Measurements from ENCODE around the gene DSCAML1.

The DSCAML1 gene

DNA sequence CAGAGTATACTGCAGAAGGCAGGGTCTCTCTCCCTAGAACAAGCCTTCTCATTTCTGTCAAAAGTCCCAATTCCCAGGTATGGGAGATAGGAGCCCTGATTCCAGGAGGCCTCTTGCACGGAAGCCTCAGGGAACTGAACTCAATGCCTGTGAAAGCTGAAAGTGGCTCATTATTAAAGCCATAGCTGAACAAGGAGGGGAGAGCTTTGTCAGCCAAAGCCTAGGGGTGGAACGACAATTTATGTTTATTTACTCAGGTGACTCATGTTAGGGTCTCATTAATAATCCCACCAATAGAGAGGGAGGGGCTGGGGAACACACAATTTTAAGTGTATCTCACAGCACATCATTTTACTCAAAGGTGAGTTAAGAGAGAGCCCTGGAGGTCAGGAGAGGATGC is 44.9 kb downstream of the DSCAML1 start:
- DNase-seq: no peak

GRCh38 chr11:117750916-117751662 is 45.9 kb downstream of the DSCAML1 start:
- no peak for DNase-seq

- DNase-seq: no peak
These were observed 46.7 kb downstream of the DSCAML1 start for GRCh38 chr11:117750357-117750756.

DNA sequence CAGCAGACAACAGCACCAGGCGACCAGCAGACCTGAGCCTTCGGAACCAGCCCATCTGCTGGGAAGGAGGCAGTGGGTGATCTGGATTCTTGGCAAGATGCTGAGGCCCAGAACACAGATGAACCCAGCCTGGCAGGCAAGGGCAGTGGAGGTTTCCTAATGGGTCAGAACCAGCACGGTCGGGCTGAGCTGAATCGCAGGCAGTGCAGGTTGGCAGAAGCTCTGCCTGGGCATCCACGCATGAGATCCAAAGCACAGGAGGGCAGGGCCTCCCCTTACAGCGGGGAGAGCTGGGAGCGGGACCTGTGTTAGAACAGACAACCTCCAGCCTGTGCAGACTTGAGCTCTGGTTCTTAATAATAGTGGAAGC is 47.5 kb downstream of the DSCAML1 start:
- no peak for DNase-seq

DNA sequence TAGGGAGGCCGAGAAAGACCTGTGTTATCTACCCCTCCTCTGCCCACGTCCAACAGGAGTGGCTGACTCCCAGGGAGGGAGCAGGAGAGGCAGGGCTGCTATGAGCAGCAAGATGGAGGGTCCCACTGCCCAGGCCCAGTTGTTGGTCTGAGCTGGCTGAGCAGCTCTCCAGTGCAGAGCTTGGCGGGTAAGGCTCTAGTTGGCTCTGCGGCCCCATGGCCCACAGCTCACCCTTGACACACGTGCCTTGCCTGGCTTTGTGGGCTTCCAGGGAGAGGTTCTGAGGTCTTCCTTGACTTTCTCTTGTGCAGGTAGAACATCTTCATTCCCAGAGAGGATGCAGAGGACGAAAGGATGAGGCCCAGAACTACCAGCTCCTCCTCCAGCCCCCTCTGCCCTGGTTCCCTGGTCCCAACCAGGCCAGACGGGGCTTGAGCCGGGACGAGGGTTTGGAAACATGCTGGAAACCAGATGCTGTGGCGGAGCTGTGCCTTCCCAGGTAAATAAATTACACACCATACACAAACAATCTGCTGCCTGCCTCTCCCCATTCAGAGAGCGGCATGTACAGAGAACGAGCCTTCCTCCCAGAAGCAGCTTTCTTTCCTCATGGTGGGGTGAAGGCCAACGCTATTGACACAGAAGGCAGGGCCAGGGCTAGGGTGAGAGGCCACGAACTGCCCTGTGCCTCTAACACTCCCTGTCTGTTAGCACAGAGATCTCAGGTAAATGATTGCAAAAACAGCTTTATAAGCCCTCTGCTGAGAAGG is 48.1 kb downstream of the DSCAML1 start:
- no peak for DNase-seq

DNA sequence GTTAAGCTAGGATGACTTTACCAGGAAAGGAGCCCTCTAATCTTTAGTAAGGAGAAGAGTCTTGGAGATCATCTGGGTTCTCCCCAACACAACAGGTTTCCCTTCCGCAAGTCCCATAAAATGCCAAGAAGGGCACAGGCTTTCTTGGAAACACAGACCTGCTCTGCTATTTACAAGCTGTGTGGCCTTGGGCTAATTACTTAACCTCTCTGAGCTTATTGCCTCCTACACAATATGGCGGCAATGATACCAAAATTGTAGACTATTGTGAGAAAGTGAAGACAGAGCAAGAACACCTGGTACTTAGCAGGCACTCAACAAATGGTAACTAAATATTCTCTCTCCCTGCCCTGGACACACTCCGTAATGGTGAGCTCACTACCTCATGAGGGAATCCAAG is 49.1 kb downstream of the DSCAML1 start:
- no peak for DNase-seq

GRCh38 chr11:117745346-117745745 is 51.7 kb downstream of the DSCAML1 start:
- DNase-seq: no peak

DNA sequence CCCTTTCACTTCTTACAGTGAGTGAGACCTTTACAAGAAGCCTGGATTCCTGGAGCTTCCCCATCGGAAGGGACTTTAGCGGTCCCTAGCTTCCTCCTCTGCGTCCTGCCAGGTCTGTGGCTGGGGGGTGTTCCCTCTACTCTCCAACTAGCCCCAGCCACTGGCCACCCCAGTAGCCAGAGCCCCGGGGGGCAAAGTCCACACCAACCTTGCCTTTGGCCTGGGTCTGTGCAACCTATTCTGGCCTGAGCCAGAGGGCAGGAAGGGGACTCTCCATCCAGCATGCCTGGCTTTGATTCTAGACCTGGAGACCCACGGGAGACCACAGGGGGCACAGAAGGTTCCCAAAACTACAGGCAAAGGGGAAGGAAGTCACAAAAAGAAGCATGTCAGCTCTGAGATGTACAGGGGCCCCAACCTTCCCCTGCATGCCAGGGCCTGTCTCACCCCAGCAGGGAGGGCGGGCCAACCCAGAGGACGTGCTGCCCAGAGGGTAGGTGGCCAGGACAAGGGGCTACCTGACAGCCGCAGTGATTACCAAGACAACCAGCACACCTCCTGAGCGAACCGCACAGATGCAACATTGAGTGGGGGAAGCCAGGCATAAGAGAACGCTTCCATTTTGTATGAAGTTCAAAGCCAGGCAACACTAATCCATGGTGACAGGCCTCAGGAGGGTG is 52.4 kb downstream of the DSCAML1 start:
- no peak for DNase-seq

- DNase-seq: no peak
These were observed 53.7 kb downstream of the DSCAML1 start for GRCh38 chr11:117743121-117743815.

DNA sequence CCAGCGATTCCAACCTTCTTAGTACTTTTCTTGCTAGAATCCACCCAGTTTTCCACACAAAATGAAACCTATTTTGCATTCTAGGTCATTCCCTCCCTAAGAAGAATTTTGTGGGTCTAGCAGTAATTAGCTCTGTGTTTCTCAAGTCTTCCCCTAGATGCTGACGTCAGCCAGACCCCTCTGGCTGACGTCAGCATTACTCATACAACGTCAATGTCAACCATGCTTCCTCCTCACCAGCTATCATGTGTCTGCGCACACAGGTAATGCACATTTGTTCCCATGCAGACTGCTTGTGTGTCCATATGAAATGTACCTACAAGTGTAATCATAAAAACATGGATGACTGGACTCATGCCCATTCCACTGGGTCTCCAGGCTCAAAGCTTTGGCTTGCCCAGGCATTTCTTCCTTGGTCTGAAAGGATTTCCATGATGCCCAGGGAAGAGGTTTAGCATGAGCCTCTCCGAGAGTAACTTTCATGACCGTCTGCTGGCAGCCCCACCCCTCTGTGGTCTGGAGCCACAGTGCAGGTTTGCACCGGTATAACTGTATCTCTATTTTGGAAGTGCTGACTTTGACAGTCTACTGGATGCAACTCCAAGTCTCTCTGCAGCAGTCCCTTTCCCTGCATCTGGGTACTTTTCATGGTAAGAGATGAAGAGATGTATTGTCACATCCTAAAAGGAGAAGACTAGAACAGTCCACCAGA is 58.6 kb downstream of the DSCAML1 start:
- DNase-seq: no peak

- no peak for DNase-seq
These were observed 61.6 kb downstream of the DSCAML1 start for GRCh38 chr11:117735350-117735977.

DNA sequence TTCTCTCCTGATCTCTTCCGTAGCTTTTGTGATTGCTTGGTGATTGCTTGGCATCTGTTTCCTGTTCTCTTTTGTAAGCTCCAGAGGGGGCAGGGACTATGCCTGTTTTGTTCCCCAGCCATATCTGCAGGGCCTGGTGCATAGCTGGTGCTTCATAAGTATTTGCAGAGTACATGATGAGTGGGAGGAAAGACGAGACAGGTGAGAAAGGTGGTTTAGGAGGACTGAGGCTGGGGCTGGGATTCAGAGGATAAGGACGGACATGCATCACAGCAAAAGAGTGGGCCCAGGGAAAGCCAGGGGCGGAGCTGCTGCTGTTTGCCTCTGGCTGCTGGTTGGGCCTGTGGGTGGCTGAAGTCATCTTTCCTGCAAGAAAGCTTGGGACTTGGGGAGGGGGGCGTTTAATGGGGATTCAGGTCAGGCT is 62.4 kb downstream of the DSCAML1 start:
- DNase-seq: no peak

GRCh38 chr11:117733316-117733715 is 63.7 kb downstream of the DSCAML1 start:
- DNase-seq: no peak

DNA sequence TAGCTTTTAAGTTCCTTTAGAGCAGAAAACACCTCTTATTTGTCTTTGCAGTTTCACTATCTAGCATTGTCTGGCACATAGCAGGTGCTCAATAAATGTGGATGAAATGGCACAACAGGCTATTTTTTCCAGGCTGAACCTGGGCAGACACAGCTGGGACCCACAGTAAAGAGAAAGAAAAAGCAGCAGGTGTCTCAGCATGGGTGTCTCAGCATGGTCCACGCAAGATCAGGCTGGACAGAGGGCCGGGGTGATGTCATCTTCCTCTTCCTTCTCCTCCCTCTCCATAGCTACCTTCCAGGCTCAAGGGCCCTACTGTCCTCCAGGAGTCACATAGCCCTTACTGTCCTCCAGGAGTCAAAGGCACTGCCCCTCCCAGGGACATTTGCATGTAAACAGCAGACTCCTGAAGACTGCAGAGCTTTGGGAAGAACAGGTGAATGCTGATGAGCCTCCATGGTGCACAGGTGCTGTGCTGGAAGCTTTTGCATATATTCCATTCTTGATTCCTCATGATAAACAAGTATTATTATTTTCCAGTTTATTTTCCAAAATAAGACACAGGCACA is 65.2 kb downstream of the DSCAML1 start:
- no peak for DNase-seq

- DNase-seq: no peak
These were observed 66.7 kb downstream of the DSCAML1 start for GRCh38 chr11:117730208-117730800.

- DNase-seq: no peak
These were observed 71.8 kb downstream of the DSCAML1 start for GRCh38 chr11:117725048-117725734.

- no peak for DNase-seq
These were observed 72.4 kb downstream of the DSCAML1 start for GRCh38 chr11:117724621-117725020.

GRCh38 chr11:117724104-117724503 is 72.9 kb downstream of the DSCAML1 start:
- DNase-seq: no peak

GRCh38 chr11:117723277-117724024 is 73.6 kb downstream of the DSCAML1 start:
- no peak for DNase-seq

DNA sequence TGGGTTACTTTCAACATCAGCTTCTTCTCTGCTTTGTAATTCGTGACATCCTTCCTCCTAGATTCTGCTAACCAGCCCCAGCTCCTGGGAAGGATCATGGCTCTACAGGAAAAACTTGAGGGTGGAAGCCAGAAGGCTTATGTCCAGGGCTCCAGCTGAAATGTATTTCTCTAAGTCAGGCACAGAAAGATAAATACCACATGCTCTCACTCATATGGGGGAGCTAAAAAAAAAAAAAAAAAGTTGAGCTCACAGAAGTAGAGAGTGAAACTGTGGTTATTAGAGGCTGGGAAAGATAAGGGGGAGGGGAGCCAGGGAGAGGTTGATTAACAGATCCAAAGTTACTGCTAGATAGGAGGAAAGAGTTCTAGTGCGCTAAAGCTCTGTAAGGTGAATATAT is 74.9 kb downstream of the DSCAML1 start:
- no peak for DNase-seq
